SU-DHL-6 (cell line): ENCODE results near the gene PRR35.

Experiments used
- H2AFZ ChIP-seq: fragments of 200-600 bp; sonication (generic); 2 replicates; pipeline ENCODE4 v1.6.1; 2014; ENCODE audit warnings: low read depth, mild to moderate bottlenecking, moderate library complexity, mixed read lengths, antibody characterized with exemption, low read length; ENCODE audit not compliant: severe bottlenecking
- H3F3A ChIP-seq: fragments of 200-600 bp; shearing (Covaris generic); 2 replicates; pipeline ENCODE4 v1.6.0; 2016; ENCODE audit warnings: antibody characterized with exemption, mild to moderate bottlenecking; ENCODE audit not compliant: insufficient read depth
- H3K27ac ChIP-seq: fragments of 200-600 bp; sonication (generic); 2 replicates; pipeline ENCODE4 v1.5.1; 2016; ENCODE audit warnings: low read depth, mild to moderate bottlenecking, low read length, moderate library complexity, mixed read lengths
- H3K27me3 ChIP-seq: fragments of 200-600 bp; sonication (generic), shearing (Covaris generic); 2 replicates; pipeline ENCODE4 v1.6.0; 2014; ENCODE audit warnings: mild to moderate bottlenecking, low read length
- H3K36me3 ChIP-seq: fragments of 200-600 bp; sonication (generic); 2 replicates; pipeline ENCODE4 v1.6.1; 2014; ENCODE audit warnings: mild to moderate bottlenecking, low read length, mixed read lengths
- H3K4me2 ChIP-seq: fragments of 300-600, 200-600 bp; shearing (Covaris generic), sonication (generic); 2 replicates; pipeline ENCODE4 v1.6.0; 2014; ENCODE audit warnings: low read length, low read depth, mild to moderate bottlenecking; ENCODE audit not compliant: poor library complexity, severe bottlenecking
- H3K4me3 ChIP-seq: fragments of 200-600 bp; sonication (generic); 2 replicates; pipeline ENCODE4 v1.5.1; 2014; ENCODE audit warnings: antibody characterized with exemption, low read length, mild to moderate bottlenecking, mixed read lengths; ENCODE audit not compliant: insufficient read depth, poor library complexity, severe bottlenecking
- H3K79me2 ChIP-seq: fragments of 200-600 bp; sonication (generic); 2 replicates; pipeline ENCODE4 v1.6.1; 2014; ENCODE audit warnings: mild to moderate bottlenecking, low read length, moderate library complexity; ENCODE audit not compliant: insufficient read depth
- H3K9ac ChIP-seq: fragments of 200-600 bp; sonication (generic); 2 replicates; pipeline ENCODE4 v1.7.0; 2014; ENCODE audit warnings: mild to moderate bottlenecking, low read length
- H3K9me2 ChIP-seq: fragments of 200-600 bp; sonication (generic); replicated peaks from 2 replicates; pipeline ENCODE4 v1.6.1; 2014; ENCODE audit warnings: low read length; ENCODE audit not compliant: insufficient read depth
- H3K9me3 ChIP-seq: fragments of 200-600 bp; sonication (generic); 2 replicates; pipeline ENCODE4 v1.6.1; 2014; ENCODE audit warnings: low read length, mixed read lengths; ENCODE audit not compliant: insufficient read depth
- H4K20me1 ChIP-seq: fragments of 200-600 bp; sonication (generic); 2 replicates; pipeline ENCODE4 v1.6.1; 2014; ENCODE audit warnings: low read depth, mild to moderate bottlenecking, antibody characterized with exemption, low read length, moderate library complexity, mixed read lengths
- CTCF ChIP-seq: fragments of 200-600 bp; sonication (generic); IDR thresholded peaks from one replicate; pipeline ENCODE4 v1.5.1; 2017; ENCODE audit warnings: antibody characterized with exemption, mild to moderate bottlenecking, low read length, moderate library complexity; ENCODE audit not compliant: insufficient read depth, poor library complexity, severe bottlenecking
- EZH2phosphoT487 ChIP-seq: fragments of 200-600 bp; sonication (generic), shearing (Covaris generic); conservative IDR thresholded peaks from 2 replicates; pipeline ENCODE4 v1.6.1; 2018; ENCODE audit warnings: mild to moderate bottlenecking, antibody characterized with exemption, low read length, moderate library complexity, mixed read lengths

Gene PRR35

GRCh38 chr16:585351-585750, 25.2 kb downstream of the PRR35 start:
- Histone ChIP-seq H3F3A (no peaks in the 10 kb centered on the region; the same call in 1 of the 2 replicates), H3K4me2 (no peak overlapping the region), H3K9me3 (no peaks in the 10 kb centered on the region), H4K20me1 (no peaks in the 10 kb centered on the region), H3K9me2 (no peaks in the 10 kb centered on the region), H3K27me3 (no peaks in the 10 kb centered on the region), H3K9ac (no peak overlapping the region), H3K79me2 (no peaks in the 10 kb centered on the region), H2AFZ (no peak overlapping the region), H3K27ac (no peak overlapping the region), H3K4me3 (no peak overlapping the region), H3K36me3 (no peaks in the 10 kb centered on the region)
- no peak for TF ChIP-seq EZH2phosphoT487
- no peak for TF ChIP-seq CTCF

GRCh38 chr16:586047-586644, 26.0 kb downstream of the PRR35 start:
- Histone ChIP-seq H3K27ac (no peak overlapping the region), H3K9me2 (no peaks in the 10 kb centered on the region), H3K27me3 (no peaks in the 10 kb centered on the region), H3K9ac (no peak overlapping the region), H2AFZ (no peak overlapping the region), H3K4me2 (no peak overlapping the region), H3F3A (no peaks in the 10 kb centered on the region; the same call in 1 of the 2 replicates), H3K36me3 (no peaks in the 10 kb centered on the region), H3K9me3 (no peaks in the 10 kb centered on the region), H3K4me3 (no peak overlapping the region), H3K79me2 (0 out of 2 replicates have a peak, but pooled peaks cover 7% of the 10 kb centered on the region), H4K20me1 (no peaks in the 10 kb centered on the region)
- no peak for TF ChIP-seq CTCF
- no peak for TF ChIP-seq EZH2phosphoT487

GRCh38 chr16:586645-587590, 26.7 kb downstream of the PRR35 start:
- H3K9me2 ChIP-seq = no peaks in the 10 kb centered on the region
- H3K27ac ChIP-seq = no peak overlapping the region
- 0 out of 2 replicates have a peak, but pooled peaks cover 7% of the 10 kb centered on the region for H3K79me2 ChIP-seq
- no peaks in the 10 kb centered on the region for H4K20me1 ChIP-seq
- H3K4me3 ChIP-seq = no peak overlapping the region
- H3K36me3 ChIP-seq = no peaks in the 10 kb centered on the region
- H3K4me2 ChIP-seq = peak overlapping the region; percentile 69
- H3K9me3 ChIP-seq = no peaks in the 10 kb centered on the region
- no peaks in the 10 kb centered on the region for H3K27me3 ChIP-seq
- H3K9ac ChIP-seq = peak overlapping the region; percentile 90; the same call in 1 of the 2 replicates
- no peaks in the 10 kb centered on the region; the same call in 1 of the 2 replicates for H3F3A ChIP-seq
- no peak for TF ChIP-seq EZH2phosphoT487
- TF ChIP-seq CTCF = no peak
- no peak overlapping the region for H2AFZ ChIP-seq
